HEK293 (cell line): Measurements from ENCODE around the gene ASMTL.
A peak's percentile ranks its signal among the peaks of the same experiment; 100 is the strongest.

Experiments used
- CTCF ChIA-PET: fragments of 350-600 bp; formaldehyde crosslinking; extraction: SDS; loops from one replicate; lab custom pipeline; 2021; ENCODE audit warnings: antibody characterized with exemption; lab: Yijun Ruan, JAX
- POLR2A ChIA-PET: fragments of 300-600 bp; formaldehyde crosslinking; extraction: SDS; loops from one replicate; lab custom pipeline; 2020; ENCODE audit warnings: antibody characterized with exemption, inconsistent platforms; lab: Yijun Ruan, JAX
- H3K27ac ChIP-seq: fragments of 200-500 bp; sonication (Bioruptor generic); 2 replicates; pipeline ENCODE4 v1.5.1; 2014; ENCODE audit warnings: low read depth, low read length, control low read depth, inconsistent platforms; ENCODE audit errors: extremely low read depth
- H3K36me3 ChIP-seq, 2 experiments: fragments of 200-500 bp in 1 of 2; sonication (Bioruptor generic) in 1 of 2; 1 replicate in 1 of 2; 2 replicates in 1 of 2; pipeline ENCODE4 v1.5.1; 2014 to 2017; ENCODE audit warnings: inconsistent platforms in 2 of 2, low read length in 2 of 2; ENCODE audit not compliant: control insufficient read depth in 2 of 2, insufficient read depth in 1 of 2
- H3K4me1 ChIP-seq: fragments of 200-500 bp; sonication (Bioruptor generic); 2 replicates; pipeline ENCODE4 v1.5.1; 2014; ENCODE audit warnings: mild to moderate bottlenecking, low read length, inconsistent platforms; ENCODE audit not compliant: control insufficient read depth, insufficient read depth
- H3K4me3 ChIP-seq: 2 replicates; pipeline ENCODE4 v1.5.1; 2011; ENCODE audit warnings: low read depth, mild to moderate bottlenecking, control low read depth, low read length, moderate library complexity
- H3K9me3 ChIP-seq: fragments of 200-500 bp; sonication (Bioruptor generic); 2 replicates; pipeline ENCODE4 v1.5.1; 2014; ENCODE audit warnings: low read depth, low read length, inconsistent platforms; ENCODE audit not compliant: control insufficient read depth, insufficient read depth
- BCL11B ChIP-seq: fragments of 450-650 bp; formaldehyde crosslinking; IDR thresholded peaks from 2 replicates; pipeline ENCODE4 v1.5.1; 2016; ENCODE audit warnings: low read depth, missing biosample characterization, missing genetic modification characterization
- GLI4 ChIP-seq: fragments of 450-650 bp; formaldehyde crosslinking; IDR thresholded peaks from 2 replicates; pipeline ENCODE4 v1.5.1; 2016; ENCODE audit warnings: missing biosample characterization, missing genetic modification characterization
- KLF8 ChIP-seq: fragments of 450-650 bp; formaldehyde crosslinking; IDR thresholded peaks from 2 replicates; pipeline ENCODE4 v1.5.1; 2016; ENCODE audit warnings: missing biosample characterization, missing genetic modification characterization
- RBAK ChIP-seq: fragments of 450-650 bp; formaldehyde crosslinking; IDR thresholded peaks from 2 replicates; pipeline ENCODE4 v1.5.1; 2016; ENCODE audit warnings: missing biosample characterization, missing genetic modification characterization
- SETDB1 ChIP-seq: IDR thresholded peaks from one replicate; pipeline ENCODE4 v1.6.1; 2017; ENCODE audit warnings: mild to moderate bottlenecking, low read length, moderate library complexity, mixed read lengths; ENCODE audit not compliant: insufficient read length
- SP3 ChIP-seq: fragments of 450-650 bp; formaldehyde crosslinking; IDR thresholded peaks from 2 replicates; pipeline ENCODE4 v1.5.1; 2016; ENCODE audit warnings: missing biosample characterization, missing genetic modification characterization
- TRIM28 ChIP-seq: IDR thresholded peaks from 2 replicates; pipeline ENCODE4 v1.6.1; 2011; ENCODE audit warnings: low read length, control low read depth, borderline replicate concordance
- ZFP41 ChIP-seq: fragments of 450-650 bp; formaldehyde crosslinking; IDR thresholded peaks from 2 replicates; pipeline ENCODE4 v1.5.1; 2016; ENCODE audit warnings: missing biosample characterization, missing genetic modification characterization, borderline replicate concordance
- ZFP69B ChIP-seq: fragments of 450-650 bp; formaldehyde crosslinking; IDR thresholded peaks from 2 replicates; pipeline ENCODE4 v1.5.1; 2016; ENCODE audit warnings: missing biosample characterization, missing genetic modification characterization
- ZNF114 ChIP-seq: fragments of 450-650 bp; formaldehyde crosslinking; IDR thresholded peaks from 2 replicates; pipeline ENCODE4 v1.5.0; 2017; ENCODE audit warnings: missing biosample characterization, missing genetic modification characterization
- ZNF138 ChIP-seq: fragments of 450-650 bp; formaldehyde crosslinking; IDR thresholded peaks from 2 replicates; pipeline ENCODE4 v1.5.1; 2016; ENCODE audit warnings: missing biosample characterization, missing genetic modification characterization, borderline replicate concordance
- ZNF169 ChIP-seq: fragments of 450-650 bp; formaldehyde crosslinking; IDR thresholded peaks from 2 replicates; pipeline ENCODE4 v1.5.1; 2016; ENCODE audit warnings: missing biosample characterization, missing genetic modification characterization
- ZNF19 ChIP-seq: fragments of 450-650 bp; formaldehyde crosslinking; IDR thresholded peaks from 2 replicates; pipeline ENCODE4; 2016; ENCODE audit warnings: missing biosample characterization, missing genetic modification characterization, low read depth
- ZNF23 ChIP-seq: fragments of 450-650 bp; formaldehyde crosslinking; IDR thresholded peaks from 2 replicates; pipeline ENCODE4 v1.5.1; 2016; ENCODE audit warnings: missing biosample characterization, missing genetic modification characterization, borderline replicate concordance
- ZNF280C ChIP-seq: fragments of 450-650 bp; formaldehyde crosslinking; IDR thresholded peaks from 2 replicates; pipeline ENCODE4 v1.5.1; 2016; ENCODE audit warnings: missing biosample characterization, missing genetic modification characterization
- ZNF292 ChIP-seq: fragments of 450-650 bp; formaldehyde crosslinking; IDR thresholded peaks from 2 replicates; pipeline ENCODE4 v1.5.1; 2016; ENCODE audit warnings: low read depth, missing biosample characterization, missing genetic modification characterization, borderline replicate concordance
- ZNF394 ChIP-seq: fragments of 450-650 bp; formaldehyde crosslinking; IDR thresholded peaks from 2 replicates; pipeline ENCODE4 v1.5.1; 2016; ENCODE audit warnings: missing biosample characterization, missing genetic modification characterization, mild to moderate bottlenecking, moderate library complexity, borderline replicate concordance
- ZNF416 ChIP-seq: fragments of 450-650 bp; formaldehyde crosslinking; IDR thresholded peaks from 2 replicates; pipeline ENCODE4 v1.5.1; 2016; ENCODE audit warnings: missing biosample characterization, missing genetic modification characterization
- ZNF473 ChIP-seq: fragments of 450-650 bp; formaldehyde crosslinking; IDR thresholded peaks from 2 replicates; pipeline ENCODE4 v1.5.1; 2017; ENCODE audit warnings: missing biosample characterization, missing genetic modification characterization
- ZNF48 ChIP-seq: fragments of 450-650 bp; formaldehyde crosslinking; IDR thresholded peaks from 2 replicates; pipeline ENCODE4 v1.5.1; 2016; ENCODE audit warnings: missing biosample characterization, missing genetic modification characterization
- ZNF510 ChIP-seq: fragments of 450-650 bp; formaldehyde crosslinking; IDR thresholded peaks from 2 replicates; pipeline ENCODE4 v1.5.1; 2018; ENCODE audit warnings: mild to moderate bottlenecking, missing genetic modification characterization, missing biosample characterization; ENCODE audit not compliant: insufficient replicate concordance
- ZNF549 ChIP-seq: fragments of 450-650 bp; IDR thresholded peaks from 2 replicates; pipeline ENCODE4 v1.5.1; 2018; ENCODE audit warnings: missing biosample characterization, missing genetic modification characterization, mild to moderate bottlenecking, inconsistent platforms, moderate library complexity
- ZNF561 ChIP-seq: fragments of 450-650 bp; IDR thresholded peaks from 2 replicates; pipeline ENCODE4 v1.5.1; 2018; ENCODE audit warnings: missing biosample characterization, missing genetic modification characterization, borderline replicate concordance
- ZNF596 ChIP-seq: fragments of 450-650 bp; IDR thresholded peaks from 2 replicates; pipeline ENCODE4 v1.5.0; 2018; ENCODE audit warnings: missing biosample characterization, mild to moderate bottlenecking, missing genetic modification characterization, moderate library complexity
- ZNF610 ChIP-seq: fragments of 450-650 bp; formaldehyde crosslinking; IDR thresholded peaks from 2 replicates; pipeline ENCODE4 v1.5.1; 2016; ENCODE audit warnings: missing biosample characterization, missing genetic modification characterization, borderline replicate concordance
- ZNF654 ChIP-seq: fragments of 450-650 bp; formaldehyde crosslinking; IDR thresholded peaks from 2 replicates; pipeline ENCODE4 v1.5.1; 2016; ENCODE audit warnings: low read depth, missing biosample characterization, missing genetic modification characterization
- ZNF692 ChIP-seq: fragments of 450-650 bp; formaldehyde crosslinking; IDR thresholded peaks from 2 replicates; pipeline ENCODE4 v1.5.1; 2016; ENCODE audit warnings: missing biosample characterization, missing genetic modification characterization
- ZNF792 ChIP-seq: fragments of 450-650 bp; formaldehyde crosslinking; IDR thresholded peaks from 2 replicates; pipeline ENCODE4 v1.5.1; 2016; ENCODE audit warnings: missing biosample characterization, missing genetic modification characterization
- TF ChIP-seq, protein P1 (sequence below): fragments of 450-650 bp; formaldehyde crosslinking; conservative IDR thresholded peaks from 2 replicates; pipeline ENCODE4 v1.5.1; 2016; ENCODE audit warnings: low read depth, missing biosample characterization, missing genetic modification characterization

The ASMTL gene

DNA sequence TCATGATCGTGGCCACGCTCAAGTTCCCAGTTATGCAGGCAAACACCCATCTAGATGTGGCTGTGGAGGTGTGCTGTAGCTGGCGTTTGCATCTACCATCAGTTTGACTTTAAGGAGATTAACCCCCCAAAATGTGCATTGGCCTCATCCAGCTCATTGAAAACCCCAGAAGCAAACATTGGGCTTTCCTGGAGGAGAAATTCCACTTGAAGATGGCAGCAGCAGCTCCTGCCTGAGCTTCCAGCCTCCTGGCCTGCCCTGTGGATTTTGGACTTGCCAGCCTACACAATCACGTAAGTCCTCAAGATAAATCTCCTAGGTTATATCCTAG lies 30.6 kb downstream of the ASMTL start:
- Histone ChIP-seq H3K27ac (no peak overlapping the region), H3K36me3 (peaks cover 0 to 29% of the 10 kb centered on the region in 2 experiments; a peak in 2 of 3 replicates), H3K4me3 (no peak overlapping the region), H3K9me3 (no peaks in the 10 kb centered on the region; the same call in 1 of the 2 replicates), H3K4me1 (no peaks in the 10 kb centered on the region)
- POLR2A ChIA-PET: no interaction called here
- TF ChIP-seq SETDB1 (peak; percentile 82), ZNF549 (no peak), ZNF48 (no peak), TRIM28 (peak; percentile 60; the same call in 1 of the 2 replicates)
- CTCF ChIA-PET: no interaction called here

- ChIA-PET CTCF (no interaction called here), POLR2A (no interaction called here)
- Histone ChIP-seq H3K4me1 (no peaks in the 10 kb centered on the region), H3K36me3 (peaks cover 3 to 34% of the 10 kb centered on the region in 2 experiments; a peak in 2 of 3 replicates), H3K9me3 (no peaks in the 10 kb centered on the region; the same call in 1 of the 2 replicates), H3K4me3 (no peak overlapping the region), H3K27ac (no peak overlapping the region)
- TF ChIP-seq ZNF19 (tag by site-specific recombination): no peak
- TF ChIP-seq ZFP41: no peak
- TF ChIP-seq ZNF549: no peak; the same call in 1 of the 2 replicates
- no peak for TF ChIP-seq ZNF138 (tag by site-specific recombination)
- peak; percentile 56; the same call in 1 of the 2 replicates for TF ChIP-seq ZNF610
- TF ChIP-seq ZNF510 (tag by site-specific recombination): peak; percentile 14
- TF ChIP-seq RBAK (tag by site-specific recombination): 0 out of 2 replicates have a peak, but pooled peaks have one; percentile 41
- TF ChIP-seq ZNF473: no peak
- no peak for TF ChIP-seq ZNF394 (tag by site-specific recombination)
- no peak for TF ChIP-seq ZFP69B (tag by site-specific recombination)
- no peak for TF ChIP-seq BCL11B (tag by site-specific recombination)
- no peak for TF ChIP-seq ZNF692
- TF ChIP-seq ZNF792 (tag by site-specific recombination): no peak
- TF ChIP-seq ZNF23 (tag by site-specific recombination): no peak
- TF ChIP-seq, protein P1, sequence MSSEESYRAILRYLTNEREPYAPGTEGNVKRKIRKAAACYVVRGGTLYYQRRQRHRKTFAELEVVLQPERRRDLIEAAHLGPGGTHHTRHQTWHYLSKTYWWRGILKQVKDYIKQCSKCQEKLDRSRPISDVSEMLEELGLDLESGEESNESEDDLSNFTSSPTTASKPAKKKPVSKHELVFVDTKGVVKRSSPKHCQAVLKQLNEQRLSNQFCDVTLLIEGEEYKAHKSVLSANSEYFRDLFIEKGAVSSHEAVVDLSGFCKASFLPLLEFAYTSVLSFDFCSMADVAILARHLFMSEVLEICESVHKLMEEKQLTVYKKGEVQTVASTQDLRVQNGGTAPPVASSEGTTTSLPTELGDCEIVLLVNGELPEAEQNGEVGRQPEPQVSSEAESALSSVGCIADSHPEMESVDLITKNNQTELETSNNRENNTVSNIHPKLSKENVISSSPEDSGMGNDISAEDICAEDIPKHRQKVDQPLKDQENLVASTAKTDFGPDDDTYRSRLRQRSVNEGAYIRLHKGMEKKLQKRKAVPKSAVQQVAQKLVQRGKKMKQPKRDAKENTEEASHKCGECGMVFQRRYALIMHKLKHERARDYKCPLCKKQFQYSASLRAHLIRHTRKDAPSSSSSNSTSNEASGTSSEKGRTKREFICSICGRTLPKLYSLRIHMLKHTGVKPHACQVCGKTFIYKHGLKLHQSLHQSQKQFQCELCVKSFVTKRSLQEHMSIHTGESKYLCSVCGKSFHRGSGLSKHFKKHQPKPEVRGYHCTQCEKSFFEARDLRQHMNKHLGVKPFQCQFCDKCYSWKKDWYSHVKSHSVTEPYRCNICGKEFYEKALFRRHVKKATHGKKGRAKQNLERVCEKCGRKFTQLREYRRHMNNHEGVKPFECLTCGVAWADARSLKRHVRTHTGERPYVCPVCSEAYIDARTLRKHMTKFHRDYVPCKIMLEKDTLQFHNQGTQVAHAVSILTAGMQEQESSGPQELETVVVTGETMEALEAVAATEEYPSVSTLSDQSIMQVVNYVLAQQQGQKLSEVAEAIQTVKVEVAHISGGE (tag by site-specific recombination): no peak
- TF ChIP-seq ZNF292: no peak
- TF ChIP-seq ZNF280C: no peak
- no peak for TF ChIP-seq ZNF114 (tag by site-specific recombination)
- TF ChIP-seq ZNF654 (tag by site-specific recombination): no peak
- TF ChIP-seq SETDB1: peak; percentile 94
- no peak for TF ChIP-seq ZNF561
- TF ChIP-seq SP3 (tag by site-specific recombination): no peak
- TF ChIP-seq KLF8 (tag by site-specific recombination): peak; percentile 73
- 0 out of 2 replicates have a peak, but pooled peaks have one; percentile 53 for TF ChIP-seq ZNF169
- no peak for TF ChIP-seq ZNF596 (tag by site-specific recombination)
- no peak for TF ChIP-seq GLI4 (tag by site-specific recombination)
- 0 out of 2 replicates have a peak, but pooled peaks have one; percentile 21 for TF ChIP-seq ZNF416 (tag by site-specific recombination)
Observed at GRCh38 chrX:1421433-1422134, 31.1 kb downstream of the ASMTL start.
